Measurements from ENCODE around the gene KCNJ1.

DNA sequence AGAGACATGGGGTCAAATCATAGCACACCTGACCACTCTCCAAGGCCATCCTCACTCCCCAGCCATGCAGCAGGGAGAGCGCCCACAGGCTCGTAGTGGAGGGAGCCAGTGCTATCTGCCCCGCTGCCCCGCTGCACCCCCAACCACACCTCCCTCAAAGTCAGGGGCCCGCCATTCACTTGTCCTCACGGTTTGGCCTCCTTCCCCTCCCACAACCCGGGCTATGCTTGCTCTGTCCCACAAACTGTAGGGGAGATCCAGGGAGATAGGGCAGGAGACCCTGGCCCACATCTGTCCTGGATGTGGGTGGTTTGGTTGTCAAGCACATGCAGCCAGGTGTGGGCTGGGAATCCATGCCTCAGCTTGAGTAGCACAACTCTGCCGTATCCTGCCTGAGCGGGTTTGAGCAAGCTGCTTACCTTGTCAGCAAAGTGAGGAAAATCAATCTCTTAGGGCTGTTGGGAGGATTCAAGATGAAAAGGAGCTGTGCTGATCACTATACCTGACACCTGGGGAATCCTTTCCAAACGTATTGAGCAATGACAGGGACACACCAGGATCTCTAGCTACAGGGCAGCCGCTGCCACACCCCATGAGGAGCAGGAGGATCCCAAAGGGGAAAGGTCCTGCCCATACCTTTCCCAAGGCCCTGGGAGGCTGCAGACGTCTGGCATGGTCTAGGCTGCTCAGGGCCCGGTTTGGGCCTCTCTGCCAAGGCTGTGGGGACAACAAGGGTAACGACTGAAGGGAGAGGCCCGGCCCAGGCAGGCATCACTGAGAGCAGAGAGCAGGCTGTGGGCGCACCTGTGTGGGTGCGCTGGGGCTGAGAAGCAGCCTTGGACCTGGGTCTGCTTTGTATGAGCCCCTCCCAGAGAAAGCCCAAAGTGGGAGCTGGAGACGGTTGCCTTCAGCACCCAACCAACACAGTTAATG, 47.4 kb upstream of the KCNJ1 start:
- TF ChIP-seq, protein P1, sequence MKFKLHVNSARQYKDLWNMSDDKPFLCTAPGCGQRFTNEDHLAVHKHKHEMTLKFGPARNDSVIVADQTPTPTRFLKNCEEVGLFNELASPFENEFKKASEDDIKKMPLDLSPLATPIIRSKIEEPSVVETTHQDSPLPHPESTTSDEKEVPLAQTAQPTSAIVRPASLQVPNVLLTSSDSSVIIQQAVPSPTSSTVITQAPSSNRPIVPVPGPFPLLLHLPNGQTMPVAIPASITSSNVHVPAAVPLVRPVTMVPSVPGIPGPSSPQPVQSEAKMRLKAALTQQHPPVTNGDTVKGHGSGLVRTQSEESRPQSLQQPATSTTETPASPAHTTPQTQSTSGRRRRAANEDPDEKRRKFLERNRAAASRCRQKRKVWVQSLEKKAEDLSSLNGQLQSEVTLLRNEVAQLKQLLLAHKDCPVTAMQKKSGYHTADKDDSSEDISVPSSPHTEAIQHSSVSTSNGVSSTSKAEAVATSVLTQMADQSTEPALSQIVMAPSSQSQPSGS (IDR thresholded peaks at IDR 0.05; ENCODE audit: low read length), result no peak
- TF ChIP-seq, protein P2, sequence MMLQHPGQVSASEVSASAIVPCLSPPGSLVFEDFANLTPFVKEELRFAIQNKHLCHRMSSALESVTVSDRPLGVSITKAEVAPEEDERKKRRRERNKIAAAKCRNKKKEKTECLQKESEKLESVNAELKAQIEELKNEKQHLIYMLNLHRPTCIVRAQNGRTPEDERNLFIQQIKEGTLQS (IDR thresholded peaks at IDR 0.05; ENCODE audit: insufficient read depth, low read depth, low read length), result no peak
- TF ChIP-seq RFX5 (IDR thresholded peaks at IDR 0.05; ENCODE audit: borderline replicate concordance, low read depth, low read length) (no peak), EP300 (IDR thresholded peaks at IDR 0.05; ENCODE audit: borderline replicate concordance in 1 of 2, low read depth in 2 of 2, low read length in 2 of 2) (no peak), JUN (IDR thresholded peaks at IDR 0.05; ENCODE audit: low read depth, low read length) (no peak), RAD21 (IDR thresholded peaks at IDR 0.05 in 1 of 2, conservative IDR thresholded peaks at IDR 0.05 in 1 of 2; ENCODE audit: low read depth in 2 of 2, low read length in 2 of 2) (no peak), TBP (IDR thresholded peaks at IDR 0.05; ENCODE audit: low read depth, low read length) (no peak), YY1 (IDR thresholded peaks at IDR 0.05; ENCODE audit: low read depth, low read length) (no peak)
- TF ChIP-seq, protein P3, sequence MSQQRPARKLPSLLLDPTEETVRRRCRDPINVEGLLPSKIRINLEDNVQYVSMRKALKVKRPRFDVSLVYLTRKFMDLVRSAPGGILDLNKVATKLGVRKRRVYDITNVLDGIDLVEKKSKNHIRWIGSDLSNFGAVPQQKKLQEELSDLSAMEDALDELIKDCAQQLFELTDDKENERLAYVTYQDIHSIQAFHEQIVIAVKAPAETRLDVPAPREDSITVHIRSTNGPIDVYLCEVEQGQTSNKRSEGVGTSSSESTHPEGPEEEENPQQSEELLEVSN (IDR thresholded peaks at IDR 0.05), result no peak
- TF ChIP-seq, protein P4, sequence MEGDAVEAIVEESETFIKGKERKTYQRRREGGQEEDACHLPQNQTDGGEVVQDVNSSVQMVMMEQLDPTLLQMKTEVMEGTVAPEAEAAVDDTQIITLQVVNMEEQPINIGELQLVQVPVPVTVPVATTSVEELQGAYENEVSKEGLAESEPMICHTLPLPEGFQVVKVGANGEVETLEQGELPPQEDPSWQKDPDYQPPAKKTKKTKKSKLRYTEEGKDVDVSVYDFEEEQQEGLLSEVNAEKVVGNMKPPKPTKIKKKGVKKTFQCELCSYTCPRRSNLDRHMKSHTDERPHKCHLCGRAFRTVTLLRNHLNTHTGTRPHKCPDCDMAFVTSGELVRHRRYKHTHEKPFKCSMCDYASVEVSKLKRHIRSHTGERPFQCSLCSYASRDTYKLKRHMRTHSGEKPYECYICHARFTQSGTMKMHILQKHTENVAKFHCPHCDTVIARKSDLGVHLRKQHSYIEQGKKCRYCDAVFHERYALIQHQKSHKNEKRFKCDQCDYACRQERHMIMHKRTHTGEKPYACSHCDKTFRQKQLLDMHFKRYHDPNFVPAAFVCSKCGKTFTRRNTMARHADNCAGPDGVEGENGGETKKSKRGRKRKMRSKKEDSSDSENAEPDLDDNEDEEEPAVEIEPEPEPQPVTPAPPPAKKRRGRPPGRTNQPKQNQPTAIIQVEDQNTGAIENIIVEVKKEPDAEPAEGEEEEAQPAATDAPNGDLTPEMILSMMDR (IDR thresholded peaks at IDR 0.05; ENCODE audit: control extremely low read depth in 1 of 3, insufficient read depth in 1 of 3, low read depth in 1 of 3, low read length in 3 of 3), result no peak

Data from H1 (cell line).